ENCODE results near the gene ZBTB40.

GRCh38 chr1:22547186-22547817, 95.7 kb downstream of the ZBTB40 start:
- TF ChIP-seq CTCF (IDR thresholded peaks at IDR 0.05 in 8 of 11, conservative IDR thresholded peaks at IDR 0.05 in 3 of 11): no peak
- TF ChIP-seq POLR2A (IDR thresholded peaks at IDR 0.05): no peak

Measured in spleen (tissue), 7 donors.